ENCODE data around the gene VMP1. TPM values are rescaled to one million over a fixed set of nuclear protein-coding genes. Genes with fewer than 3 reads are reported as not detected.
"Not testable (repeated sequence)": the region's sequence is repeated elsewhere in the genome, so short reads cannot be mapped to it uniquely, and the experiment has no call there.

The VMP1 gene
- polyA plus RNA-seq, 3 donors = 90.1 to 126 (median 108) TPM

DNA sequence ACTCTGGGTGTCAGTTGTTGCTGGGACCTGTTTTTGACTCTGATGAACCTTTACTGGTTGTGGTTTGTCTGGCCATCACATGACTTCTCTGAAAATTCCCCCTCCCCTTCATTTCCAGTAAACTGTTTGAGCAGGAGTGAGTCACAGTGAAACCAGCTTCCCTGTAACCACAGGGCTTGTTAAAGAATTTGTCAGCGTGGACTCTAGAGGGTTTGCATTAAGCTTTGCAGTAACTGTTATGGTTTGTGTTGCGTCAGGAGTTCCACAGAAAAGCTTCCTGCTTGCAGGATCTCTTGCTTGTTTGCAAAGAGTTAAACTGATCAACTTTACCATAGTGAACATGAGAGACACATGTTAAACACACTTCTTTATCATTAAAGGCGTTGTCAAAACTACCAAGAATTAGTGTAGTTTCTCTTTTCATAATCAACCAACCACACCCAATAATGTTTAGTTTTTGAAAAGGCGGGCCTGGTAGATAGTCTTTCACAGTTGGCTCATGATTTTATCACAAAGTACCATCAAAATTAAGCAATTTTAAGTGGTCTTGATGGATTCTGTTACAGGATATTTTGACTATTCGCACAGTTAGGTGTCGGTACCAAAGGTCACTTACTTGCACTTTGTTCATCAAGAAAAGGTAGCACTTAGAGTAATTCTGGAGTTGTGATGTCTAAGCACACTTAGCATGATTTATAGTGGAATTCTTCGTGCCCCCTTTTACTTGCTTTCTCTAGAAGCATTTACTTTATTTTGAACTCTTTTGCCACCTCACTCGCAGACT, 79.3 kb downstream of the VMP1 start:
- peak in 7 of 11 donors; percentile 16 to 56 (median 28) for DNase-seq (ENCODE audit: extremely low read depth in 1 of 11, low read depth in 9 of 11, low spot score in 4 of 11)

DNA sequence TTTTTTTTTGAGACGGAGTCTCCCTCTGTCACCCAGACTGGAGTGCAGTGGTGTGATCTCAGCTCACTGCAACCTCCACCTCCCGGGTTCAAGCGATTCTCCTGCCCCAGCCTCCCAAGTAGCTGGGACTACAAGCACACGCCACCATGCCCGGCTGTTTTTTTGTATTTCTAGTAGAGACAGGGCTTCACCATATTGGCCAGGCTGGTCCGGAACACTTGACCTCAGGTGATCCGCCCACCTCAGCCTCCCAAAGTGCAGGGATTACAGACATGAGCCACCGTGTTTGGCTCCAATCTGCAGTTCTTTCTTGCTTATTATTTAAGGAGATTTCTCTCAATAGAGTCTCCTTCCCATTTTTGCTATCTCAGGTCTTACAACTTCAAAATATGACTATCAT, 82.4 kb downstream of the VMP1 start:
- DNase-seq (ENCODE audit: extremely low read depth in 1 of 11, low read depth in 9 of 11, low spot score in 4 of 11) = not testable (repeated sequence)

DNA sequence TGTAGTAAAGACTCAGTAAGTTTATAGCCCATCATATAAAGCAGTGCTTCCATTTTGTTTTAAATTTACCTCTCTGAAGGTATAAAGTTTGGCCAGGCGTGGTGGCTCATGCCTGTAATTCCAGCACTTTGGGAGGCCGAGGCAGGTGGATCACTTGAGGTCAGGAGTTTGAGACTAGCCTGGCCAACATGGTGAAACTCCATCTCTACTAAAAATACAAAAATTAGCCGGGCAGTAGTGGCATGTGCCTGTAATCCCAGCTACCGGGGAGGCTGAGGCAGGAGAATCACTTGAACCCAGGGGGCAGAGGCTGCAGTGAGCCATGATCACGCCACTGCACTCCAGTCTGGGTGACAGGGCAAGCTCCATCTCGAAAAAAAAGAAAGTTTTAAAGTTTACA, 83.0 kb downstream of the VMP1 start:
- not testable (repeated sequence) for DNase-seq (ENCODE audit: extremely low read depth in 1 of 11, low read depth in 9 of 11, low spot score in 4 of 11)

DNA sequence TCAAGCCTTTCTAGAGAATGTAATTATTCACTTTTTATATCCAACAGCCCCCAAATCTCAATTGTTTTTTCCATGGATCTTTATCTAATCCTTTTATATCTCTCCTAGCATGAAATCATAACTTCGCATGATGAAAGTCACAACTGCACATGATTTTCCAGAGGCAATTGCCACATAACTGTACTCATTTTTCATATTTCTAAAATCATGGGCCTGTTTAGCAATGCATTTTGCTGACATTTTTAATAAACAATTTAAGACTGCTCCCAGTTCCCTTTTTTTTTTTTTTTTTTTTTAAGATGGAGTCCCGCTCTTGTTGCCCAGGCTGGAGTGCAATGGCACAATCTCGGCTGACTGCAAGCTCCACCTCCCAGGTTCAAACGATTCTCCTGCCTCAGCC, 83.5 kb downstream of the VMP1 start:
- no peak for DNase-seq (ENCODE audit: extremely low read depth in 1 of 11, low read depth in 9 of 11, low spot score in 4 of 11)

DNA sequence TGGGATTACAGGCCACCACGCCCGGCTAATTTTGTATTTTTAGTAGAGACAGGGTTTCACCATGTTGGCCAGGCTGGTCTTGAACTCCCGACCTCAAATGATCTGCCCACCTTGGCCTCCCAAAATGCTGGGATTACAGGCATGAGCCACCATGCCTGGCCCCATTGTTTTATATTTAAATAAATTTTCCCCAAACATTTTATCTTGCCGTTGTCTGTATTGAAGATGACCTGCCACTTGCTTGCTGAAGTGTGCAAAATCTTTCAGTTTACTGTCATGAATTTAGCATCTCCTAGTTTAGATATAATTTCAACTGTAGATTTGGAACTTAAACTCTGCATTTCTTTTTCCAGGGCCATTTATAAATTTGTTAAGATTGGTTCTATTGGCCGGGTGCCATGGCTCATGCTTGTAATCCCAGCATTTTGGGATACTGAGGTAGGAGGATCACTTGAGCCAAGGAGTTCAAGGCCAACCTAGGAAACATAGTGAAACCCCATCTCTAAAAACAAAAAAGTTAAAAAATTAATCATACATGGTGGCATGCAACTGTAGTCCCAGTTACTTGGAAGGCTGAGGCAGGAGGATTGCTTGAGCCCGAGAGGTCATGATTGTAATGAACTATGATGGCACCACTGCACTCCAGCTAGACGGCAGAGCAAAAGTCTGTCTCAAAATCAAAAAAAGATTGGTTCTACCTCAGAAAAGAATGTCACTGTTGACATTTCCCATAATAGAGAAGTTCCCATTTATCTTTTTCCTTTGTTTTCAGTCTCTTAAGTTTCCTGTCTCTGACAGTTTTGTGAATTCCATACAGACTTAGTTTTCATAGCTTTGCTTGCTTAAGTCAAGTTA, 84.4 kb downstream of the VMP1 start:
- no peak for DNase-seq (ENCODE audit: extremely low read depth in 1 of 11, low read depth in 9 of 11, low spot score in 4 of 11)

DNA sequence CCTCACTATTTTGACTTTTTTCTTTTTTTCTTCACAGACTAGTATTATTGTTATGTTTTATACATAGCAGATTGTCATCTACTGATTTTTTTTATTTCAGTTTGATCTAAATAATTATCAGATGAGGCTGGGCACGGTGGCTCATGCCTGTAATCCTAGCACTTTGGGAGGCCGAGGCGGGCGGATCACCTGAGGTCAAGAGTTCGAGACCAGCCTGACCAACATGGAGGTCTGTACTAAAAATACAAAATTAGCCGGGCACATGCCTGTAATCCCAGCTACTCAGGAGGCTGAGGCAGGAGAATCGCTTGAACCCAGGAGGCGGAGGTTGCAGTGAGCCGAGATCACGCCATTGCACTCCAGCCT, 85.0 kb downstream of the VMP1 start:
- not testable (repeated sequence) for DNase-seq (ENCODE audit: extremely low read depth in 1 of 11, low read depth in 9 of 11, low spot score in 4 of 11)

DNA sequence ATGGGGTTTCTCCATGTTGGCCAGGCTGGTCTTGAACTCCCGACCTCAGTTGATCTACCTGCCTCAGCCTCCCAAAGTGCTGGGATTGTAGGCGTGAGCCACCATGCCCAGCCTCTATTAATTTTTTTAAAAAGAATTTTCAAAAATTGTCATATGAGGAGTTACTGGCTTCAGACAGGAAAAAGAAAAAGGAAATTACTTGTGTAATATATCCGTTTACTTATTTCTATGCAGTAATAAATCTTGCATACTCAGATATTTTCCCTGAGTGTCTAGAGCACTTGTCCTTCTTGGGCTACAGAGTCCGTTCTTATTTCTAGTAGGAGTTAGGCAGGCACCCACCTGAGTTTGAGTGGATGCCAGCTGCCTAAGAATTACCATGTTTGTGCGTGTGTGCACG, 85.8 kb downstream of the VMP1 start:
- no peak for DNase-seq (ENCODE audit: extremely low read depth in 1 of 11, low read depth in 9 of 11, low spot score in 4 of 11)

DNA sequence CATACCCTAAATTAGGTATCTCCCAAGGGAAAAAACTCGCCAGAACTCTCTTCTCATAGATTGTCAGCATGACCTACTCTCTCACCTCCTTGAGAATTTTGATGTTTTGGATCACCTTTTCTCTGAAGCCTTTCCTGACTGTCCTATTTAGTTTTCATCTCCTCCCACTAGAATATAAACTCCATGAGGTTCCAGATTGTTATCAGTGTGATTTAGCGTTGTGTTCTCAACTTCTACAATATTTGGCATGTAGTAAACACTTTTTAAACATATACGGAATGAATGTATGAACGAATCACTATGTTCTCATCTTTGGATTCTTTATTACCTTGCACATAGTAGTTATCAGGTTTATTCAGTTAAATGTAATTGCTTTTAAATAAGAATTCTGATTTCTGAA, 88.7 kb downstream of the VMP1 start:
- DNase-seq (ENCODE audit: extremely low read depth in 1 of 11, low read depth in 9 of 11, low spot score in 4 of 11) = no peak

DNA sequence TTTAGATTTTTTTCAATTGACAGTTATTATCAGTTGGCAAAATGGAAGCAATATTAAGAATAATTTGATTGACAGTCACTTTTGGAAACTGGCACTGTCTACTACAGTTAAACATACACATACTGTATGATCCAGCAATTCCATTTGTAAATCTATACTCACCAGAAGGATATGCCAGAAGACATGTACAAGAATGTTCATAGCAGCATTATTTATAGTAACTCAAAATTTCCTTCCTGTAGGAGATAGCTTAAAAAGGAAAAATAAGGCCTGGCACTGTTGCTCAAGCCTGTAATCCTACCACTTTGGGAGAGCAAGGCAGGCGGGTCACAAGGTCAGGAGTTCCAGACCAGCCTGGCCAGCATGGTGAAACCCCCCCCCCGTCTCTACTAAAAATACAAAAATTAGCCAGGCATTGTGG, 89.3 kb downstream of the VMP1 start:
- no peak for DNase-seq (ENCODE audit: extremely low read depth in 1 of 11, low read depth in 9 of 11, low spot score in 4 of 11)

DNA sequence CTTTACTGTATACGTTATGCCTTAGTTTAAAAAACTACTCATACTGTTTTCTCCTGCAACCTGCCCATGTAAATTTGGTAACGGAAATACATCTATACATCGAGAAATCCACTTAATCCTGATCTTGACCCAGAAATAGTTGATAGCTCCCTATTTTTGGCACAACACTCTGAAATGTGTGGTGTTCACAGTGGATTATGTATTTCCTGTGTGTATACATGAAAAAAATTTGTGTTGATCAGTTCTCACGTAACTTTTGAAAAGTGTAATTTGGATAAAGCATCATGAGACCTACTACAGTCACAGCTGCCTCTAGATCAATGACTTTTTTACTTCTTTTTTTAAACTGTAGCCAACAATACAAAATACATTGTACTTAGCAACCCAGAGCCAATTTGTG, 90.7 kb downstream of the VMP1 start:
- no peak for DNase-seq (ENCODE audit: extremely low read depth in 1 of 11, low read depth in 9 of 11, low spot score in 4 of 11)

DNA sequence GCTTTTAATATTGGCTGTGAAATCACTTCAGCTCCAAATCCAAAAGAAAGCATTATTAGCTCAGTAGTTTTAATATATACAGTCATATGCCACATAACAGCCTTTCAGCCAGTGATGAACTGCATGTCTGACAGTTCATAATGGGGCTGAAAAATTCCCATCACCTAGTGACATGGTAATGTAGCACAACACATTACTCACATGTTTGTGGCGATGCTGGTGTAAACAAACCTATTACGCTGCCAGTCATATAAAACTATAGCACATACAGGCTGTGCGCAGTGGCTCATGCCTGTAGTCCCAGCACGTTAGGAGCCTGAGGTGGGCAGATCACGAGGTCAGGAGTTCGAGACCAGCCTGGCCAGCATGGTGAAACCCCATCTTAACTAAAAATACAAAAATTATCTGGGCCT, 93.1 kb downstream of the VMP1 start:
- no peak for DNase-seq (ENCODE audit: extremely low read depth in 1 of 11, low read depth in 9 of 11, low spot score in 4 of 11)

DNA sequence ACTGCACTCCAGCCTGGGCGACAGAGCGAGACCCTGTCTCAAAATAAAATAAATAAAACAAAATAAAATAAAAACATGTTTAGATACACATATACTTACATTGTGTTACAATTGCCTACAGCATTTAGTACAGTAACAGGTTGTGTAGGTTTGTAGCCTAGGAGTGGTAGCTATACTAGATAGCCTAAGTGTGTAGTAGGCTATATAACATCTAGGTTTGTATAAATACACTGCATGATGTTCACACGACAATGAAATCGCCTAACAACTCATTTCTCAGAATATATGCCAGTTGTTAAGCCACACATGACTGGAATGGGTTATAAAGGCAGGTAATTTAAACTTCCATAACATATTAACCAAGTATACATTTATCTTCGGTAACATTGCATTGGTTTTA, 94.7 kb downstream of the VMP1 start:
- no peak for DNase-seq (ENCODE audit: extremely low read depth in 1 of 11, low read depth in 9 of 11, low spot score in 4 of 11)

DNA sequence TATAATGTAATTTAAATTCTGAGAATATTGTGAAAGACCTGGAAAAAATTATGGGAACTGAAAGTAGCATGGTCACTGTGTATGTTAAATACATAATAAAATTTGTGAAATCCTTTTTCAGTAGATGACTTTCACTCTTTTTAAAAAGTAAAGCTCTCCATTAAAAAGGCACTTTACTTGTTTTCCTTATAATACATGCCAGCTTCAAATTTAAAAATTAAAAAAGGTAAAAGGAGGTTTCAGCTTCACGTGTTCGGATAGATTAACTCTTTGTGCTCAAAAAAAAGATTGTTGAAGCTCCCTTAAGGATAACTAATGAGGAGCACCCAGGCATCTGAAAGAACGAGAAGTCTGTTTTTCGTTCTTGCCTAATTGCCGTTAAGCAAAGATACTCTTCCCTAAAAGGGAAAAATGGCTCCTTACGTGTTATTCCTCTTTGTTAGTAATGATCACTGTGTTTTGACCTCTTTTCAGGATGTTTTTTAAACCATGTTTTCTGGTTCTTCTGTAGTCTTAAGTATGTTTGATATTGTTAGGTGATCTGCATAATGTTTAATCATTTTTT, 97.5 kb downstream of the VMP1 start:
- no peak for DNase-seq (ENCODE audit: extremely low read depth in 1 of 11, low read depth in 9 of 11, low spot score in 4 of 11)

DNA sequence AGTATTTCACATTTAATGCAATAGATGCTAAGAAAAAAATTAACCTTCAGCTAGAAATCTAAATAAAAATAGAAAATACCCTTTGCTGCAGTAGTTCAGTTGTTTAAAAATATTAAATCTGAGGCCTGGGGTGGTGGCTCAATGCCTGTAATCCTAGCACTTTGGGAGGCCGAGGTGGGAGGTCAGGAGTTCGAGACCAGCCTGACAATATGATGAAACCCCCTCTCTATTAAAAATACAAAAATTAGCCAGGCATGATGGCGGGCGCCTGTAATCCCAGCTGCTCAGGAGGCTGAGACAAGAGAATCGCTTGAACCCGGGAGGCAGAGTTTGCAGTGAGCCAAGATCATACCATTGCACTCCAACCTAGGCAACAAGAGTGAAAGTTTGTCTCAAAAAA, 98.9 kb downstream of the VMP1 start:
- not testable (repeated sequence) for DNase-seq (ENCODE audit: extremely low read depth in 1 of 11, low read depth in 9 of 11, low spot score in 4 of 11)

DNA sequence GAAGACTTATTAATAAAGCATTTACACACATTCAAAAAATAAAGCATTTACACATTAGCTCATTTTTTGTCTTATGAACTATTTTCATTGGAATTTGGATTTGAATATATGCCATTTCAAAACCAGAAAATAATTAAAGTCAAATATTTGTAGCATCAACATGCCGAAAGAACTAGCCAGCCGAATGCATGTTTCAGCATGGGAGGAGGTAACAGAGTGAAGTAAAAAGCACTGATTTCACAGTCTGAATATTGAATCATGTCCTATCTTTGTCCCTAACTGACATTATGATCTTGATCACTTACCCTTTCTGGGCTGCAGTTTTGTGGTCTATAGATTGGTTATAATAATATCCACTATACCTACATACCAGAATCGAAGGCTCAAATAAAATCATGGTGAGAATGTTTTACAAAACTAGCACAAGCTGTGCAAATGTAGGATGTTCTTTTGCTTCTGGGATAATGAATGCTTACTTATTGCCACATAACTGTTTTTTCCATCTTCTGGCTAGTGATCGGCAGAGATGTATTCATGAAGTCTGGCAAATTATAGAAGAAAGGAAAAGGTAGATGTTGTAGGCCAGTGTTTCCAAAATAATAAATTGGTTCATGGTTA, 100.5 kb downstream of the VMP1 start:
- no peak for DNase-seq (ENCODE audit: extremely low read depth in 1 of 11, low read depth in 9 of 11, low spot score in 4 of 11)

DNA sequence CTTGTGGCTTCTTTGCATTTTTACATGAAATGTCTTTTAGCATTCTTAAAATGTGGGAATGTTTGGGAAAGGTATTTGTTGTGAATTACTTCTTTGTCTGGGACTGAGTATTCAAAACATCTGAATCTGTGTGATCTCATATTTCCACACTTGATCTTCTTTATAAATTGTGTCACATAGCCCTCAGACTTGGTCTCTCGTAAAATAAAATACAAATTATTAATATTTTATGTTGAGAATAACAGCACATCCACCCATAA, 103.4 kb downstream of the VMP1 start:
- no peak for DNase-seq (ENCODE audit: extremely low read depth in 1 of 11, low read depth in 9 of 11, low spot score in 4 of 11)

DNA sequence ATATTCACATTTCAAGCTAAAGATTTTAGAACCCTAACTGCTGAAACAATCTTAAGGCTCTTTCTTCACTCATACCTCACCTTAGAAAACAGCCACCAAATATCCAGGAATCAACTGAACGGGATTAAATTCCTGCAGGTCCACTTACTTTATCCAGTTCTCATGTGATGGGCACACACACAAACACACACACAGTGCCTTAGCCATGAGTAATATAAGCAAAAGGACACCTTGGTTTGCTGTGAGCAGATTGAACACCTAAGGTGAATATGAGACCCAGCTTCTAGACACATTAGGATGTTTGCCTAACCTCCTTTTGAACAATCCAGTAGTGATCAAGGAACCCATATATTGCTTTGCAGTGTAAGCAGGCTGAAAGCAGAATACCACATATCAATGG, 103.8 kb downstream of the VMP1 start:
- DNase-seq (ENCODE audit: extremely low read depth in 1 of 11, low read depth in 9 of 11, low spot score in 4 of 11) = no peak

DNA sequence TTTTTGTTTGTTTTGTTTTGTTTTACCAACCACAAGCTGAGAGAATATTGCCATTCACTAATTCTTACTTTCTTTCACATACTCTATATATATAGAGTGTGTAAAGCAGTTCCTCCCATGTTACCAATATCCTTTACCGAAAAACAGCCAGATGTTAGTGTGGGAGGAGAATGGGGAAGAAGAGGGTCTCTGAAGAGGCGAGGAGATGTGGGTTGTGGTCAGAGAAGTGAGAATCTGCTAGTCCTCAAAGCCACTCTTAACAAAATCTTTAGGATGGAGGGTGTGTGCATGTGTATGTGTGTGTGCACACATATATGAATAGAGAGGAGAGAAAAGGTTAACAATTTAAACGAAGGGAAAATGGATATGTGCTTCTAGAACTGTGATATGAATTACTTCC, 104.7 kb downstream of the VMP1 start:
- DNase-seq (ENCODE audit: extremely low read depth in 1 of 11, low read depth in 9 of 11, low spot score in 4 of 11) = no peak

DNA sequence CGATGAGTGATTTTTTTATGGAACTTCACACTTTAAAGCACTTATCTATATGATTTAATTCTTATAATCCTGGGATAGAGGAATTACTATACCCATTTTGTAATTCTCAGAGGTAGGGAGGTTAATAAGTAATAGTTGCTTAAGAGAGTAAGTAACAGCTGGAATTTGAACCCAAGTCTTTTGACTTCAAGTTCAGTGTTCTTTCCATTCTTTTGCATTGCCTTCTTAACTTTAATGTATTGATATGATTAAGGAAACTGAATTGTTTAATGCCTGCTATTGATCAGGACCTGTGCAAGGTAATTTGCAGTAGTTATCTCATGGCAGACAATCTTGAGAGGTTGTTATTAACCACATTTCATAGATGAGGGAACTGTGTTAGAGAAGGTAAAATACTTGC, 106.8 kb downstream of the VMP1 start:
- no peak for DNase-seq (ENCODE audit: extremely low read depth in 1 of 11, low read depth in 9 of 11, low spot score in 4 of 11)

DNA sequence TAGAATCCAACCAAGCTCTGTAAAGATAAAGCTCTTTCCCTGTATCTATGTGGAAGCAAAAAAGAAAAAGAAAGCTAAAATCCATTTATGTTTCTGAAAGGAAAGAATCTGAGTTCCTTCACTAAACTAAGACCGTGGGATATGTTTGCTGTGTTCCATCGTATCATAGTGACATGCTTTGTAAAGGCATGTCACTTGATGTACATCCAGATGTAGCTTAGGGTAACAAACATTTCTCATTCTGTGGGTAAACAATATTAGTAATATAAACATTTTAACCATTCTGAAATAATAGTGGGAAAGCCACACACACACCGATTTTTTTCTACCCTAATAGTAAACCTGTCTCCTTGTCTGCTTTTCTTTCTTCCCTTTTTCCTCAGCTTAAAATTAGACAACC, 107.2 kb downstream of the VMP1 start:
- no peak for DNase-seq (ENCODE audit: extremely low read depth in 1 of 11, low read depth in 9 of 11, low spot score in 4 of 11)

Data from renal cortex interstitium (tissue), 11 donors.